ENCODE results near the gene DMWD. TPM values are rescaled to one million over a fixed set of nuclear protein-coding genes. Genes with fewer than 3 reads are reported as not detected.

DMWD gene
- polyA plus RNA-seq, 2 of the 4 experiments (the other 2 are of a cell fraction) = 17.1 to 31.3 TPM

- TF ChIP-seq EHF (CRISPR knock-in tag; IDR thresholded peaks at IDR 0.05) (no peak), TFCP2L1 (CRISPR knock-in tag; IDR thresholded peaks at IDR 0.05) (no peak), HOXB5 (CRISPR knock-in tag; IDR thresholded peaks at IDR 0.05) (peak; percentile 94), CTCF (IDR thresholded peaks at IDR 0.05) (peak; percentile 74), MAZ (IDR thresholded peaks at IDR 0.05; ENCODE audit: borderline replicate concordance, low read depth, low read length) (no peak), GATA3 (IDR thresholded peaks at IDR 0.05; ENCODE audit: borderline replicate concordance) (0 out of 2 replicates have a peak, but pooled peaks have one; percentile 17), ATOH8 (CRISPR knock-in tag; IDR thresholded peaks at IDR 0.05; ENCODE audit: low read depth) (no peak), RFX5 (IDR thresholded peaks at IDR 0.05) (no peak), POLR2A (IDR thresholded peaks at IDR 0.05; ENCODE audit: low read length) (no peak), RNF2 (IDR thresholded peaks at IDR 0.05; ENCODE audit: borderline replicate concordance, low read depth) (no peak), E2F6 (IDR thresholded peaks at IDR 0.05; ENCODE audit: borderline replicate concordance, low read depth) (0 out of 2 replicates have a peak, but pooled peaks have one; percentile 56), SMC3 (IDR thresholded peaks at IDR 0.05) (peak; percentile 56)
Measured at GRCh38 chr19:45779231-45780145, 13.2 kb downstream of the DMWD start (continued).

- CTCF ChIA-PET = interaction anchor here (1.5 to 74.3 kb wide), 4 partner anchors 7 to 74 kb away, joined by 3 to 2204 read pairs (median 1104); partner anchors contain the start of genes DMPK, DMWD, RSPH6A and SIX5
- WGBS (ENCODE audit: missing lambda C conversion rate) = 94% methylated on average over 28 of the region's 28 CpGs
- DNase-seq (ENCODE audit: low read depth in 1 of 2, low spot score in 1 of 2) (no peak), FAIRE-seq (no peak), ATAC-seq (no peak)
- Histone ChIP-seq H3K27ac (no peak overlapping the region), H3K4me3 (no peak overlapping the region), H3K4me1 (peaks cover 42% of the 10 kb centered on the region), H3K9me3 (no peaks in the 10 kb centered on the region), H3K4me2 (no peak overlapping the region; the same call in 2 of the 3 replicates)
- POLR2A ChIA-PET = interaction anchor here (1.4 kb wide), 1 partner anchor 9 kb away, joined by 6 read pairs; the partner anchor contains the start of gene SIX5
- TF ChIP-seq GATA3 (IDR thresholded peaks at IDR 0.05; ENCODE audit: borderline replicate concordance) = no peak
Measured at GRCh38 chr19:45778010-45778661, 14.5 kb downstream of the DMWD start.

GRCh38 chr19:45777395-45777961, 15.2 kb downstream of the DMWD start:
- no peak for TF ChIP-seq SMC3 (IDR thresholded peaks at IDR 0.05)
- TF ChIP-seq POLR2A (IDR thresholded peaks at IDR 0.05; ENCODE audit: low read length) = no peak
- TF ChIP-seq FOXS1 (CRISPR knock-in tag; IDR thresholded peaks at IDR 0.05) = no peak
- TF ChIP-seq FOSB (CRISPR knock-in tag; IDR thresholded peaks at IDR 0.05) = no peak
- TF ChIP-seq MAFK (IDR thresholded peaks at IDR 0.05; ENCODE audit: partially characterized antibody) = no peak
- TF ChIP-seq EP300 (IDR thresholded peaks at IDR 0.05) = no peak
- TF ChIP-seq JUNB (IDR thresholded peaks at IDR 0.05) = no peak
- no peak for TF ChIP-seq RCOR1 (IDR thresholded peaks at IDR 0.05; ENCODE audit: low read depth, low read length)
- no peak for TF ChIP-seq HOXA7 (CRISPR knock-in tag; IDR thresholded peaks at IDR 0.05)
- TF ChIP-seq CHD2 (IDR thresholded peaks at IDR 0.05; ENCODE audit: low read length, partially characterized antibody) = no peak
- TF ChIP-seq E2F6 (IDR thresholded peaks at IDR 0.05; ENCODE audit: borderline replicate concordance, low read depth) = no peak
- no peak for TF ChIP-seq CHD4 (IDR thresholded peaks at IDR 0.05; ENCODE audit: borderline replicate concordance)
- no peak for TF ChIP-seq ZC3H11A (IDR thresholded peaks at IDR 0.05)
- TF ChIP-seq HOXB5 (CRISPR knock-in tag; IDR thresholded peaks at IDR 0.05) = no peak
- no peak for TF ChIP-seq MAX (IDR thresholded peaks at IDR 0.05)
- no peak for TF ChIP-seq BHLHE40 (IDR thresholded peaks at IDR 0.05; ENCODE audit: low read depth, low read length)
- no peak for TF ChIP-seq ZNF302 (CRISPR knock-in tag; IDR thresholded peaks at IDR 0.05)
- Histone ChIP-seq H3K9me3 (no peaks in the 10 kb centered on the region), H3K27ac (no peak overlapping the region), H3K4me1 (peaks cover 35% of the 10 kb centered on the region), H3K4me3 (no peak overlapping the region), H3K4me2 (no peak overlapping the region)
- 95% methylated on average over 34 of the region's 34 CpGs for WGBS (ENCODE audit: missing lambda C conversion rate)
- ChIA-PET POLR2A (interaction anchor here (1.4 kb wide), 1 partner anchor 8 kb away, joined by 6 read pairs; the partner anchor contains the start of gene SIX5), CTCF (interaction anchor here (1.5 to 74.3 kb wide), 4 partner anchors 7 to 84 kb away, joined by 3 to 2204 read pairs (median 1104); partner anchors contain the start of genes DMPK, DMWD, RSPH6A and SIX5)
- ATAC-seq (no peak), DNase-seq (ENCODE audit: low read depth in 1 of 2, low spot score in 1 of 2) (no peak), FAIRE-seq (no peak)

Data from A549 (cell line).